GM12892 (cell line): Measurements from ENCODE around the gene NTF4. TPM values are rescaled to one million over a fixed set of nuclear protein-coding genes. Genes with fewer than 3 reads are reported as not detected.

Experiments used
- DNase-seq: peaks from one replicate; pipeline ENCODE4 v3.0.0; 2011; ENCODE audit not compliant: insufficient read length
- FAIRE-seq: peaks from 2 replicates; lab custom pipeline; 2011; peaks lifted over from hg19 to GRCh38; lab: Jason Lieb, UNC
- POLR2A ChIP-seq: IDR thresholded peaks from 2 replicates; pipeline ENCODE4 v1.6.1; 2011; ENCODE audit warnings: low read depth, low read length, control low read depth
- POLR2AphosphoS5 ChIP-seq: IDR thresholded peaks from 2 replicates; pipeline ENCODE4 v1.6.1; 2011; ENCODE audit warnings: low read depth, low read length, control low read depth
- TAF1 ChIP-seq: IDR thresholded peaks from 2 replicates; pipeline ENCODE4 v1.6.1; 2011; ENCODE audit warnings: low read depth, mild to moderate bottlenecking, control low read depth, low read length, borderline replicate concordance
- polyA plus RNA-seq: library from polyadenylated mRNA; unstranded; fragments of >200 nt; gene quantifications from one replicate; pipeline ENCODE4 v1.2.1, GENCODE V29; 2012; ENCODE audit warnings: missing spikeins, inconsistent platforms; ENCODE audit not compliant: missing spikeins

NTF4 gene, protein sequence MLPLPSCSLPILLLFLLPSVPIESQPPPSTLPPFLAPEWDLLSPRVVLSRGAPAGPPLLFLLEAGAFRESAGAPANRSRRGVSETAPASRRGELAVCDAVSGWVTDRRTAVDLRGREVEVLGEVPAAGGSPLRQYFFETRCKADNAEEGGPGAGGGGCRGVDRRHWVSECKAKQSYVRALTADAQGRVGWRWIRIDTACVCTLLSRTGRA
- not detected for polyA plus RNA-seq

DNA sequence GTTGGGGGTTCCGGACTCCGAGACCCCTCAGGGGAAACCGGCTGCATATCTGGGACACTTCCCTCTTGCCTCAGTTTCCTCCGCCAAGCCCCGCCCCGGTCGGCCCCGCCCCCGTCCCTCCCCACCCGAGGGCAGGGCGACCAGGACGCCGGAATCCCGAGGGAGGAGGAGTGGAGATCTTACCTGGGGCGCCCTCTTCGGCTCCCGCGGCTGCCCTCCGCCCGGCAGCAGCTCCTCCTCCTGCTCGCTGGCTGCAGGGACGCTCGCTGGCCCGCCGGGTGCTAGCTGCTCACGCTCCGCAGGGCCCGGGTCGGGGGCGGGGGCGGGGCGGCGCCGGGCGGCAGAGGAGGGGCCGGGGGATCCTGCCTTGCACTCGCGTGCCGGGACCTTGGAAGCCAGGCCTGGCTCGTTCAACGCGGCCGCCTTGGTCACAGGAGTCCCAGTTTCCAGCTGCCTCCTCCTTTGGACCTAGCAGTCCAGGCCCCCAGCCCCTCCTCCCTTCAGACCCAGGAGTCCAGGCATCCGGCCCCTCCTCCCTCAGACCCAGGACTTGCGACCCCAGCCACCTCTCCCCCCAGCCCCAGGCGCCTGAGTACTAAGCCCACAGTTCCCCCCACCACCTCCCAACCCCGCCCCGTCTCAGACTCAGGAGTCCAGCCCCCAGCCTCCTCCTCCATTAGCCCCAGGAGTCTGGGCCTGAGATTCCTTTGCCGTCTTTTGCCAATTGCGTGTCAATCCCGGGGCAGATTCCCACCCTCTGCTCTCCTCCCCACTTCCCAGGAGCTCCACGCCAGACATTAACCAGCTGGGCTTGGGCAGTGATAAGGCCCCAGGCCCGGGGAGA lies at the start of gene NTF4:
TSS of gene NTF4 (minus strand) at position 51 of the 844 bp plus-strand sequence. CDS start 2,821 bp downstream, outside the sequence.
- FAIRE-seq (no peak), DNase-seq (no peak)

DNA sequence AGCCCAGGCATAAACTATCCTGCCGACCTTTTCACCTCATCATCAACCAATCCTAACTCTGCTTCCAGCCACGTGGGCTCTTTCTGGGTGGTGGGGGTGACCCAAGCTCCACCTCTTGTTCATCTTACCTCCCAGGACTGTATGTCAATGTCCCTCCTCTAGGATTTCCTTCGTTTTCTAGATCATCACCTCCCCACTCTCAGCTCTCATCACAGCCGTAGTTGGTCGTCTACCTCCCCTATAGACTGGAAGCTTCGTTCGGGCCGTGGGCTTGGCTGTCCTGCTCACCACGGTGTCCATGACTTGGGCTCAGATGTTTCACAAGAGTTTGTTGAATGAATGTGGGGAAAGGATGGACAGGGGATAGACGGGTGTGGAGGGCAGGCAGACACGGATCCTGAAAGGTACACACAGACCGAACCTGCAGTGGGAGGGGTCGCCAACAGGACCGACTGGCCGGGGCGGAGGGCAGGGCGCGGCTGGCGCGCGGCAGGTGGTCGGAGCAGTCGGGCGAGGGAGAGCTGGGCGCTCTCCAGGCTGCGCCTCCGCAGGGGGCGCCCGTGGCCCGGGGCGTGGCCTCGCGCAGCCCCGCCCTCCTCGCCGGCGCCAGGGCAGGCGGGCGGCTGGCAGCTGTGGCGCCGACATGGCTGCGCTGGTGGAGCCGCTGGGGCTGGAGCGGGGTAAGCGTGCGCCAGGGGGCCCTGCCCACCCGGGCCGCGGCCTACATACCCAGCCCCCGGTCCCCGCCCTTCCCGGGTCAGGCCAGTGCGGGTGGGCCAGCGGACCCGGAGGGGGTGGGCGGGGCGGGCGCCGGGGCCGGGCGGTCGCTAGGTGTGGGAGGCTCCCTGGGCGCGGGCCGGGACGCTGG lies 49.4 kb upstream of the NTF4 start, which contains the start of gene LIN7B:
TSS of gene LIN7B (plus strand) at position 609 of the 868 bp plus-strand sequence. CDS start at position 644, 35 bp downstream.
- TF ChIP-seq TAF1 (no peak), POLR2AphosphoS5 (no peak), POLR2A (no peak)
- DNase-seq (peak; percentile 93), FAIRE-seq (peak; percentile 78)

More for the DNA sequence above, at the start of gene NTF4:
- TF ChIP-seq POLR2AphosphoS5 (no peak), TAF1 (no peak), POLR2A (no peak)

DNA sequence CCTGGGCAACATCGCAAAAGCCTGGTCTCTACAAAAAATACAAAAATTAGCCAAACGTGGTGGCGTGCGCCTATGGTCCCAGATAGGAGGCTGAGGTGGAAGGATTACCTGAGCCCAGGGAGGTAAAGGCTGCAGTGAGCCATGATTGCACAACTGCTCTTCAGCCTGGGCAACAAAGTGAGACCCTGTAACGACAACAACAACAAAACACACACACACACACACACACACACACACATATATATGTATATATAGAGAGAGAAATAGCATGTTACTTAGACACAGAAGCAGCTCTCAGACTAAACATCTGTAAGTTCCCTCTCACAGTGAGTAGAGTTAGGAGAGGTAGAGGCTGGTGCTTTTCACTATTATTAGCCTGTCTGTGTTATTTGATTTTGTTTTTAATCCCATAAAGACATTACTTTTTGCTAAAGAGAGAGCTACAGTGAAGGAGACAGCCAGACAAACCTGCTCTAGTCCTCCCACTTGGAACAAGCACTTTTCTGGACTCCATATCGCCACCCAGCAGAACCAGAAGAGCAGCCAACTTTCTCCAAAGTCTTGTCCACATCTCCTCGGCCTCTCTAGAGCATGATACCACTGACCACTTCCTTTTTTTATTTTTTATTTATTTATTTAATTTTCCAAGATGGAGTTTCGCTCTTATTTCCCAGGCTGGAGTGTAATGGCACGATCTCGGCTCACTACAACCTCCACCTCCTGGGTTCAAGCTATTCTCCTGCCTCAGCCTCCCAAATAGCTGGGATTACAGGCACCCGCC lies 46.8 kb upstream of the NTF4 start:
- DNase-seq: no peak
- TF ChIP-seq TAF1: no peak
- 0 out of 2 replicates have a peak, but pooled peaks have one; percentile 24 for TF ChIP-seq POLR2A

DNA sequence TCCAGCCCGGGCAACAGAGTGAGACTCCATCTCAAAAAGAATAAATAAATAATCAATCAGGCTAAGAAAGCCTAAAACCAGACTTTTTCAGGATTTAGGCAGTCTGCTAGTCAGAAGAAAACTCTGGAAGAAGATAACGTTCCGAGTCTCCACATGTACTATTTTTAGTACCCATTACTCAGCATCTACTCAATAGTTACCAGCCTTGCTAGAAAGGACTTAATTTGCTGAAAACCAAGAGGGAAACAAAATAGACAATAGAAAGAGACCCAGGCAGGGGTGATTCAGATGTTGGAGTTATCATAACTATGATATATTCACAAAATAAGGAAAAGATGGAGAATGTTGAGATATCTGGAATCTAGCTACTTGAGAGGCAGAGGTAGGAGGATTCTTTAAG lies 45.9 kb upstream of the NTF4 start:
- TF ChIP-seq POLR2A (no peak), TAF1 (no peak), POLR2AphosphoS5 (no peak)
- DNase-seq (no peak), FAIRE-seq (no peak)

More for the DNA sequence above, 46.8 kb upstream of the NTF4 start:
- no peak for FAIRE-seq

DNA sequence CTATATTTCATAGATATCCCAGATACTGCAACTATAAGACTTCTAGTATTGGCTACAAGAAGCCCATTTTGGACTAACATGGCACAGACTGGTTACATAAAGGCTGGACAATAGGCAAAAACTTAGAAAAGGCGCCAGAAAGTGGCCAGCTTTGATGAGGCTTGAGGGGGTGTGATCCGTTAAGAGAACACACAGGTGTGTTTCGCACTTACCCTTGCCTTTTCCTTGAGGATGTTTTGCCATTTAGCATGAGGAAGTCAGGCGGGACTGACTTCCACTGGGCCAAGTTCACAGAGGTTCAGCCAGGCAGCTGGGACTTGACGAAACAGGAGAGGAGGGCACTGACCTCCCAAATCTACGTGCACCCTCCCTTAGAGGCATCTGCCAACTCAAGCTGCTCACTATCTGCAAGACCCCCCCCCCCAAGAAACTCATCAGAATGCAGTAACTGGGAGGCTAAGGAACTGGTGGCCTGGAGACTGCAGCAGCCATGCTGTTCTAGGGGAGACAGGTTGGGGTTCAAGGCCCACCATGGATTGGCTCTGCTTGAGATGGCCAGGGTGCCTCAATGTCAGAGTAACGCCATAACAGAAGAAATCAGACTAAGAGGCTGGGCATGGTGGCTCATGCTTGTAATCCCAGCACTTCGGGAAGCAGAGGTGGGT lies 45.1 kb upstream of the NTF4 start:
- FAIRE-seq (no peak), DNase-seq (no peak)
- TF ChIP-seq TAF1 (no peak), POLR2A (no peak), POLR2AphosphoS5 (no peak; the same call in 1 of the 2 replicates)

DNA sequence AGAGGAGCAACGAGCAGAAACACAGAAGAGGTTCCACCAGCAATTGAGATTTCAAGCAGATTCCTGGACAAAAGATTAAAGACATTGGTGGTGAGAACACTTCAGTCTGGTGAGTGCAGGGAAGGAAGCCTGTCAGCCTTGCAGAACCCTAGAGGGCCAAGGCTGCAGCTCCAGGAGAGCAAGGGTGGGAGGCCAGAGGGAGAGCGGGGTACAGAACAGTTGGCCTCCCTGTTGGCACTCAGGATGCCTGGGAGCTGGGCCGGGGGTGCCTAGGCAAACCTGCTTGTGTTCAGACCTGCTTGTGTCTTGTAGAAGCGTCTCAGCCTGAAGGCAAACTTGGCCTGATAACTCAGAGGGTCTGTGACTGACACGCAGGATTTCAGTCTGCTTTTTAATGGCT lies 44.4 kb upstream of the NTF4 start:
- no peak for TF ChIP-seq POLR2AphosphoS5
- TF ChIP-seq POLR2A: peak; percentile 51
- FAIRE-seq (no peak), DNase-seq (no peak)

DNA sequence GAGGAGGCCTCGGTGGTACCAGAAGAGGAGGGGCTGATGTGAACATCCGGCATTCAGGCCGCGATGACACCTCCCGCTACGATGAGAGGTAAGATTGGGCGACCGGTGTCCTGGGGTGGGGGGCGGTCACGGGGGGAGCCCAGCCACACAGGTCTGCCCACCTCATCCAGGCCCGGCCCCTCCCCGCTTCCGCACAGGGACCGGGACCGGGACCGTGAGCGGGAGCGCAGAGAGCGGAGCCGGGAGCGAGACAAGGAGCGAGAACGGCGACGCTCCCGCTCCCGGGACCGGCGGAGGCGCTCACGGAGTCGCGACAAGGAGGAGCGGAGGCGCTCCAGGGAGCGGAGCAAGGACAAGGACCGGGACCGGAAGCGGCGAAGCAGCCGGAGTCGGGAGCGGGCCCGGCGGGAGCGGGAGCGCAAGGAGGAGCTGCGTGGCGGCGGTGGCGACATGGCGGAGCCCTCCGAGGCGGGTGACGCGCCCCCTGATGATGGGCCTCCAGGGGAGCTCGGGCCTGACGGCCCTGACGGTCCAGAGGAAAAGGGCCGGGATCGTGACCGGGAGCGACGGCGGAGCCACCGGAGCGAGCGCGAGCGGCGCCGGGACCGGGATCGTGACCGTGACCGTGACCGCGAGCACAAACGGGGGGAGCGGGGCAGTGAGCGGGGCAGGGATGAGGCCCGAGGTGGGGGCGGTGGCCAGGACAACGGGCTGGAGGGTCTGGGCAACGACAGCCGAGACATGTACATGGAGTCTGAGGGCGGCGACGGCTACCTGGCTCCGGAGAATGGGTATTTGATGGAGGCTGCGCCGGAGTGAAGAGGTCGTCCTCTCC lies 43.2 kb upstream of the NTF4 start:
- TF ChIP-seq POLR2AphosphoS5 (peak; percentile 59; the same call in 1 of the 2 replicates), POLR2A (no peak), TAF1 (no peak)
- DNase-seq (no peak), FAIRE-seq (no peak)

DNA sequence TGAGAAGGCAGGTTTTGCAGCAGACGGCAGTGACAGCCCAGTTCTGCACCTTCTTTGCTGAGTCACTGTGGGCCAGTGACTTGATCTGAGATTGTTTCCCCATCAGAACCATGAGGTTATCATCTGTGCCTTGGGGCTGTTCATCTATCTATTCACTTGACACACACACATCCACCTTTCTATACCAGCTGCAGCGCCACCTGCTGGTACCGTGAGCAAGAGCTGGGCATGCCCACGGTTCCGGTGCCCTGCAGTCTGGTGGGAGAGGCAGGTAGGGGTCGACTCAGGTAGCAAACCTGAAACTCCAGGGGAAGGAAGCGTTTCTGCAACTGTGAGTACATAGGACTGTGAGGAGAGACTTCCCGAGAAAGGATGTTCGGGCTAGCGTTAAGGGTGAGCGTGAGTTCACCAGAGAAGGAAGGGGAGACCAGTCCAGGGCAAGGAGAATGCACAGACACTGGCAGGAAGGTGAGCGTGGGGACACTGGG lies 42.1 kb upstream of the NTF4 start:
- no peak for TF ChIP-seq POLR2A
- TF ChIP-seq POLR2AphosphoS5: 0 out of 2 replicates have a peak, but pooled peaks have one; percentile 31
- peak; percentile 86 for FAIRE-seq
- DNase-seq: no peak

DNA sequence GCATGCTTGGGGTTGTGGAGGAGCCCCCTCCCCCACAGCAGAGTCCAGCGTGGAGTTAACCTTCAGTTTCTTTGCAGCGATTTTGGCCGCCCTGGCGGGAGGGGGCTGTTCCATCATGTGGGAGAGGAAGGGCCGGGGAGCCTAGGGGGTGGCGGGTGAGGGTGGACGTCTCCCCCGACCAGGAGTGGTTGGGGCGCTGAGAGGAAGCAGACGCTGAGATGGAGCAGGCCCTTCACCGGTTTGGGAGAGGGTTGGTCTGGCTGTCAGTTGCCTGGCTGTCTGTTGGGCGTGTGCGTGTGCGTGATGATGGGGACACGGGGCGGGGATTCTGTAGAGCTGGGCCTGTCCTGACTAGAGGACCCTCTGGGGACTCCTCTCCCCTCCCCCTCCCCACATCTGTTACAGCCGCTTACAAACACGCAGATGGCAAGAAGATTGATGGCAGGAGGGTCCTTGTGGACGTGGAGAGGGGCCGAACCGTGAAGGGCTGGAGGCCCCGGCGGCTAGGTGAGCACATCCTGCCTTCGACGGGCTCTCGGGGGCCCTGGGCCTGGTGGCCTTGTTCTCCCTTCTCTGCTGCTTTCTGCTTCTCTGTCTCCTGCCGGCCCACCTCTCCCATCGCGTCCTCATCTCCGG lies 39.7 kb upstream of the NTF4 start:
- FAIRE-seq (no peak), DNase-seq (no peak)
- no peak for TF ChIP-seq POLR2AphosphoS5
- TF ChIP-seq POLR2A: no peak; the same call in 1 of the 2 replicates
- TF ChIP-seq TAF1: no peak
